ENCODE data around the gene LTF. TPM values are rescaled to one million over a fixed set of nuclear protein-coding genes. Genes with fewer than 3 reads are reported as not detected.

Gene LTF
- total RNA-seq, 1 experiment from 2014 or later, result not detected

- no peak for DNase-seq
- H3K9me3 ChIP-seq, result peaks cover 2% of the 10 kb centered on the region
- no peaks in the 10 kb centered on the region for H3K27me3 ChIP-seq
- H3K36me3 ChIP-seq, result no peaks in the 10 kb centered on the region
- no peak overlapping the region for H3K4me3 ChIP-seq
Measured at GRCh38 chr3:46479021-46479420, 14.3 kb upstream of the LTF start.

- Histone ChIP-seq H3K9me3 (peaks cover 2% of the 10 kb centered on the region), H3K4me3 (no peak overlapping the region), H3K27me3 (no peaks in the 10 kb centered on the region), H3K36me3 (no peaks in the 10 kb centered on the region)
- DNase-seq, result no peak
Measured at GRCh38 chr3:46478341-46478740, 13.6 kb upstream of the LTF start.

- Histone ChIP-seq H3K27me3 (no peaks in the 10 kb centered on the region), H3K4me3 (no peak overlapping the region), H3K36me3 (no peaks in the 10 kb centered on the region), H3K9me3 (peaks cover 2% of the 10 kb centered on the region)
- no peak for DNase-seq
Measured at GRCh38 chr3:46477756-46478155, 13.1 kb upstream of the LTF start.

- Histone ChIP-seq H3K36me3 (no peaks in the 10 kb centered on the region), H3K9me3 (peaks cover 2% of the 10 kb centered on the region), H3K27me3 (no peaks in the 10 kb centered on the region), H3K4me3 (no peak overlapping the region)
- DNase-seq, result no peak
Measured at GRCh38 chr3:46477145-46477544, 12.4 kb upstream of the LTF start.

GRCh38 chr3:46472736-46473135 lies 8.0 kb upstream of the LTF start:
- no peaks in the 10 kb centered on the region for H3K27me3 ChIP-seq

GRCh38 chr3:46471371-46471914 lies 6.7 kb upstream of the LTF start:
- H3K9me3 ChIP-seq, result peaks cover 2% of the 10 kb centered on the region
- H3K36me3 ChIP-seq, result no peaks in the 10 kb centered on the region
- no peak overlapping the region for H3K4me3 ChIP-seq
- no peaks in the 10 kb centered on the region for H3K27me3 ChIP-seq
- DNase-seq, result no peak

More at GRCh38 chr3:46472736-46473135, 8.0 kb upstream of the LTF start:
- no peaks in the 10 kb centered on the region for H3K36me3 ChIP-seq
- no peak for DNase-seq
- peaks cover 2% of the 10 kb centered on the region for H3K9me3 ChIP-seq
- no peak overlapping the region for H3K4me3 ChIP-seq

GRCh38 chr3:46470831-46471230 lies 6.1 kb upstream of the LTF start:
- Histone ChIP-seq H3K36me3 (no peaks in the 10 kb centered on the region), H3K4me3 (no peak overlapping the region), H3K9me3 (peaks cover 2% of the 10 kb centered on the region), H3K27me3 (no peaks in the 10 kb centered on the region)
- no peak for DNase-seq

GRCh38 chr3:46469680-46470357 lies 5.1 kb upstream of the LTF start:
- no peak for DNase-seq
- H3K9me3 ChIP-seq, result no peaks in the 10 kb centered on the region; the same call in 1 of the 2 replicates
- H3K27me3 ChIP-seq, result no peaks in the 10 kb centered on the region
- H3K36me3 ChIP-seq, result no peaks in the 10 kb centered on the region
- H3K4me3 ChIP-seq, result no peak overlapping the region

- DNase-seq, result no peak
- no peaks in the 10 kb centered on the region for H3K27me3 ChIP-seq
- no peak overlapping the region for H3K4me3 ChIP-seq
- no peaks in the 10 kb centered on the region for H3K9me3 ChIP-seq
- no peaks in the 10 kb centered on the region for H3K36me3 ChIP-seq
Measured at GRCh38 chr3:46468753-46469600, 4.3 kb upstream of the LTF start.

- Histone ChIP-seq H3K9me3 (no peaks in the 10 kb centered on the region), H3K27me3 (no peaks in the 10 kb centered on the region), H3K36me3 (no peaks in the 10 kb centered on the region), H3K4me3 (no peak overlapping the region)
- DNase-seq, result no peak
Measured at GRCh38 chr3:46467562-46467961, 2.9 kb upstream of the LTF start.

GRCh38 chr3:46466871-46467403 lies 2.2 kb upstream of the LTF start:
- DNase-seq, result peak; percentile 29

GRCh38 chr3:46466273-46466672 lies 1.6 kb upstream of the LTF start:
- no peaks in the 10 kb centered on the region for H3K9me3 ChIP-seq
- no peak overlapping the region for H3K4me3 ChIP-seq
- no peaks in the 10 kb centered on the region for H3K36me3 ChIP-seq
- H3K27me3 ChIP-seq, result no peaks in the 10 kb centered on the region
- peak; percentile 74 for DNase-seq

More at GRCh38 chr3:46466871-46467403, 2.2 kb upstream of the LTF start:
- Histone ChIP-seq H3K27me3 (no peaks in the 10 kb centered on the region), H3K4me3 (no peak overlapping the region), H3K9me3 (no peaks in the 10 kb centered on the region), H3K36me3 (no peaks in the 10 kb centered on the region)

- Histone ChIP-seq H3K4me3 (no peak overlapping the region), H3K9me3 (no peaks in the 10 kb centered on the region), H3K36me3 (no peaks in the 10 kb centered on the region), H3K27me3 (no peaks in the 10 kb centered on the region)
- no peak for DNase-seq
Measured at GRCh38 chr3:46465196-46465520, 453 bp upstream of the LTF start.

GRCh38 chr3:46463868-46464241 lies 850 bp downstream of the LTF start:
- DNase-seq, result no peak

GRCh38 chr3:46463120-46463867 lies 1.4 kb downstream of the LTF start:
- Histone ChIP-seq H3K9me3 (no peaks in the 10 kb centered on the region), H3K36me3 (no peaks in the 10 kb centered on the region), H3K4me3 (no peak overlapping the region), H3K27me3 (no peaks in the 10 kb centered on the region)
- no peak for DNase-seq

More at GRCh38 chr3:46463868-46464241, 850 bp downstream of the LTF start:
- H3K27me3 ChIP-seq, result no peaks in the 10 kb centered on the region
- H3K36me3 ChIP-seq, result no peaks in the 10 kb centered on the region
- H3K4me3 ChIP-seq, result no peak overlapping the region
- H3K9me3 ChIP-seq, result no peaks in the 10 kb centered on the region

- no peaks in the 10 kb centered on the region for H3K27me3 ChIP-seq
- H3K36me3 ChIP-seq, result no peaks in the 10 kb centered on the region
- no peaks in the 10 kb centered on the region for H3K9me3 ChIP-seq
- no peak for DNase-seq
- no peak overlapping the region for H3K4me3 ChIP-seq
Measured at GRCh38 chr3:46462511-46462910, 2.2 kb downstream of the LTF start.

- H3K27me3 ChIP-seq, result no peaks in the 10 kb centered on the region
- no peaks in the 10 kb centered on the region for H3K36me3 ChIP-seq
- no peaks in the 10 kb centered on the region for H3K9me3 ChIP-seq
- no peak for DNase-seq
- H3K4me3 ChIP-seq, result no peak overlapping the region
Measured at GRCh38 chr3:46462111-46462510, 2.6 kb downstream of the LTF start.

Measured in MG63 (cell line).